GM12878 (cell line): Measurements from ENCODE around the gene UBASH3B.

Experiments used
- CREM ChIP-seq: IDR thresholded peaks from 2 replicates; pipeline ENCODE4 v1.6.1; 2014; ENCODE audit warnings: antibody characterized with exemption, low read depth
- ESRRA ChIP-seq: IDR thresholded peaks from 2 replicates; pipeline ENCODE4 v1.6.1; 2012; ENCODE audit warnings: mild to moderate bottlenecking, low read length, improper control_type of control experiment
- EZH2 ChIP-seq: IDR thresholded peaks from 2 replicates; pipeline ENCODE4 v1.6.1; 2012; ENCODE audit warnings: low read depth, mild to moderate bottlenecking, control low read depth, inconsistent platforms, low read length, borderline replicate concordance; ENCODE audit not compliant: control insufficient read depth
- HDAC2 ChIP-seq: fragments of 200-600 bp; sonication (generic); IDR thresholded peaks from 2 replicates; pipeline ENCODE4 v1.6.1; 2017
- POLR2A ChIP-seq: IDR thresholded peaks from 2 replicates; pipeline ENCODE4 v1.6.1; 2011; ENCODE audit warnings: low read depth, mild to moderate bottlenecking, low read length
- POU2F2 ChIP-seq: IDR thresholded peaks from 3 replicates; pipeline ENCODE4 v1.6.1; 2011; ENCODE audit warnings: low read depth, mild to moderate bottlenecking, low read length, borderline replicate concordance
- RELA ChIP-seq: fragments of 450-650 bp; IDR thresholded peaks from 2 replicates; pipeline ENCODE4 v1.8.0; 2014; ENCODE audit warnings: borderline replicate concordance; ENCODE audit not compliant: partially characterized antibody
- TCF7 ChIP-seq: IDR thresholded peaks from 2 replicates; pipeline ENCODE4 v1.6.1; 2014; ENCODE audit warnings: antibody characterized with exemption, borderline replicate concordance
- TF ChIP-seq, protein P1 (sequence below), 3 experiments: IDR thresholded peaks in 2 of 3; conservative IDR thresholded peaks in 1 of 3; 2 replicates each; pipeline ENCODE4 v1.5.1; 2011; ENCODE audit warnings: low read depth in 3 of 3, low read length in 3 of 3, mild to moderate bottlenecking in 3 of 3, control low read depth in 2 of 3, moderate library complexity in 2 of 3, inconsistent platforms in 1 of 3, mixed read lengths in 1 of 3; ENCODE audit not compliant: control insufficient read depth in 2 of 3, insufficient read depth in 1 of 3; ENCODE audit errors: extremely low read depth in 1 of 3

DNA sequence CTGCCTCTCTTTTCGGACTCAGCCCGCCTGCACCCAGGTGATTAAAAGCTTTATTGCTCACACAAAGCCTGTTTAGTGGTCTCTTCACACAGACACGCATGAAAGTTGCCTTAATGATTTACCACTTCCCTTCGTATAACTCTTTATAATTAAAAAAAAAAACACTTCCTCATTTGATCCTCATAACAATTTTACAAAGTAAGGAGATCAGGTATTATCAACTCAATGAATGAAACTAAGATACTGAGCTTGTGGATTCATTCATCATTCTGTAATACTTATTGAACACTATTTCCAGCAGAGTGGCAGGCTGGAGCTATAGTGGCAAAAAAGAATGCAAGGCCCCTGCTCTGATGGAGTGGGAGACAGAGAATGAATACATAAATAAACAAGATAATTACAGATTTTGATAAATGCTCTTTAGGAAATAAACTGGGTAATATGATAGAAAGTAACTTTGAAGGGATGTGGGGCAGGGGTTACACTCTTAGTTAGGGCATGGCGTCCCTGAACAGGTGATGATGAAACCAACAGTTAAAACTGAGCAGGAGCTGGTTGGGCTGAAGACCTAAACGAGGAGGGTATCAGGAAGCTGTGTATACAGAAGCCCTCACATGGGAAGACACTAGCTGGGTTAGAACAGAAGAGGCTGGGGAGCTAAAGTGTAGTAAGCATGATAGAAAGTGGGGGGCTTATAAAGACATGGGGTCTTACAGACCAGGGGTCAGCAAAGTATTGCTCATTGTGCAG is 177.4 kb downstream of the UBASH3B start:
- TF ChIP-seq TCF7 (no peak), POLR2A (no peak), CREM (no peak), POU2F2 (no peak), RELA (no peak), ESRRA (no peak), HDAC2 (no peak), EZH2 (no peak)
- TF ChIP-seq, protein P1, sequence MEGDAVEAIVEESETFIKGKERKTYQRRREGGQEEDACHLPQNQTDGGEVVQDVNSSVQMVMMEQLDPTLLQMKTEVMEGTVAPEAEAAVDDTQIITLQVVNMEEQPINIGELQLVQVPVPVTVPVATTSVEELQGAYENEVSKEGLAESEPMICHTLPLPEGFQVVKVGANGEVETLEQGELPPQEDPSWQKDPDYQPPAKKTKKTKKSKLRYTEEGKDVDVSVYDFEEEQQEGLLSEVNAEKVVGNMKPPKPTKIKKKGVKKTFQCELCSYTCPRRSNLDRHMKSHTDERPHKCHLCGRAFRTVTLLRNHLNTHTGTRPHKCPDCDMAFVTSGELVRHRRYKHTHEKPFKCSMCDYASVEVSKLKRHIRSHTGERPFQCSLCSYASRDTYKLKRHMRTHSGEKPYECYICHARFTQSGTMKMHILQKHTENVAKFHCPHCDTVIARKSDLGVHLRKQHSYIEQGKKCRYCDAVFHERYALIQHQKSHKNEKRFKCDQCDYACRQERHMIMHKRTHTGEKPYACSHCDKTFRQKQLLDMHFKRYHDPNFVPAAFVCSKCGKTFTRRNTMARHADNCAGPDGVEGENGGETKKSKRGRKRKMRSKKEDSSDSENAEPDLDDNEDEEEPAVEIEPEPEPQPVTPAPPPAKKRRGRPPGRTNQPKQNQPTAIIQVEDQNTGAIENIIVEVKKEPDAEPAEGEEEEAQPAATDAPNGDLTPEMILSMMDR (IDR thresholded peaks at IDR 0.05 in 2 of 3, conservative IDR thresholded peaks at IDR 0.05 in 1 of 3; ENCODE audit: control insufficient read depth in 2 of 3, extremely low read depth in 1 of 3, insufficient read depth in 1 of 3, low read depth in 3 of 3, low read length in 3 of 3), result no peak
